ENCODE data around the gene SDCBP2.

The SDCBP2 gene

DNA sequence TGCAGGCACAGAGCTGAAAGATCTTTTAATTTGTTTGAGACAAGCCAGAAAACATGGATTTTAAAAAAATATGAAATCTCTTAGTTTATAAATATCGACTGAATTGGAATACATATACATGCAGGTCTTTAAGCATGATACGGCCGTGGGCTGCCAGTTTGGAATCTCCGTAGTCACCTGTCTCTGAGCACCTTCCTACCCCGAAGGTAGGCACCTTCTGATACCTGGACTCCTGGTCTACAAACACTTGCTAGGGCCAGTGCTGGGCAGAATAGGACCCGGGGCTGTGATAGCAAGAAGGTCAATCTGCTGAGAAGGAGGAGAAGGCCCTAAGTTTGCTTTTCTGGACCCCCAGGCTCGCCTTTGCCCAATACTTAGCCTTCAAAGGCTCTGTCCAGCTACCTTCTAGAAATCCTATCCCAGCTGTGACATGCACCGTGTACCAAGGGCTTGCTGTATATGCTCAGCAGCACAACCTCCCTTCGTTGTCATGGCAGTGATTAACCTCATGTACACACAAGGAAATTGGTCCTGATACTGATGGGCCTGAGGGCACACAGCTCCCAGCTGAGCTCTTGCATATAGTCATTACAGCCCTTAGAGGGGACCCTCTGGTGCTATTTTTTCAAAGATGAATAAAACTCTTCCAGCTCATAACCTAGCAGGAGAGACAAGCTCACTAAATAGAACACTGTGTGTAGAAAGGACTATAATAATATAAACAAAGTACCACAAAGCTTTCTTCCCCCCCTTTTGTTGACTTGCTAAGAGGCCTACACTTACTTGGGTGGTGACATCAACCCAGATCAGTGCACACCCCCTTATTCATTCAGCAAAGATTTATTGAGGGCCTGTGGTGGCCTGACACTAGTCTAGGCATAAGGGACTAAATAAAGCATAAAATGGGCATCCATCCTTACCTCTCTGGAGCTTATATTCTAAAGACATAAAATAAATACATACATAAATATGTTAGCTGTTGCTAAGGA is 45.1 kb downstream of the SDCBP2 start:
- H3K27ac ChIP-seq (ENCODE audit: low read length), result no peak overlapping the region
- H3K4me1 ChIP-seq (ENCODE audit: control insufficient read depth, low read depth, low read length), result no peaks in the 10 kb centered on the region
- no peaks in the 10 kb centered on the region for H3K36me3 ChIP-seq (ENCODE audit: control insufficient read depth, low read depth, low read length)
- H3K9me3 ChIP-seq (ENCODE audit: control insufficient read depth, low read depth, low read length), result no peaks in the 10 kb centered on the region
- no peak overlapping the region for H3K4me3 ChIP-seq (ENCODE audit: low read length)
- H3K27me3 ChIP-seq (ENCODE audit: control insufficient read depth, insufficient read depth, low read length), result no peaks in the 10 kb centered on the region
- H3K9ac ChIP-seq (ENCODE audit: low read length), result no peak overlapping the region

DNA sequence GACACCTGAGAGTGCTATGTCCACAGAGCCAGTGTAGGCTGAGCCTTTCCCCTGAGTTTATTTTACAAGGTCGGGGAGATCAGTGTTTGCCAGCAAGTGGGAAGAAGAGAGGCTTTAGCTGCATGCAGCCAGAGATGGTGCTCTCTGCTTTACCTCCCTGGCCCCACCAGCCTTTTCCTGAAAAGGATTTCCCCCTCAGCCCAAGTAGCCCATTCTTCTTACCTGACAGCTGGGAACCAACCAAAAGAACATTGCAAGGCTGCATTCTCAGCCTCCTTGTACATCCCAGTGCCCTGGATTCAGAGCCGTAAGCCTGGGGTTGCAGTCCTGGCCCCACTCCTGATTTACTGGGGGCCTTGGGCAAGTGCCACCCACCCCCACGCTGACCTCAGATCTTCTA is 46.0 kb downstream of the SDCBP2 start:
- Histone ChIP-seq H3K36me3 (ENCODE audit: control insufficient read depth, low read depth, low read length) (no peaks in the 10 kb centered on the region), H3K4me3 (ENCODE audit: low read length) (no peak overlapping the region), H3K4me1 (ENCODE audit: control insufficient read depth, low read depth, low read length) (no peaks in the 10 kb centered on the region), H3K27me3 (ENCODE audit: control insufficient read depth, insufficient read depth, low read length) (no peaks in the 10 kb centered on the region), H3K9me3 (ENCODE audit: control insufficient read depth, low read depth, low read length) (no peaks in the 10 kb centered on the region), H3K27ac (ENCODE audit: low read length) (no peak overlapping the region), H3K9ac (ENCODE audit: low read length) (no peak overlapping the region)

DNA sequence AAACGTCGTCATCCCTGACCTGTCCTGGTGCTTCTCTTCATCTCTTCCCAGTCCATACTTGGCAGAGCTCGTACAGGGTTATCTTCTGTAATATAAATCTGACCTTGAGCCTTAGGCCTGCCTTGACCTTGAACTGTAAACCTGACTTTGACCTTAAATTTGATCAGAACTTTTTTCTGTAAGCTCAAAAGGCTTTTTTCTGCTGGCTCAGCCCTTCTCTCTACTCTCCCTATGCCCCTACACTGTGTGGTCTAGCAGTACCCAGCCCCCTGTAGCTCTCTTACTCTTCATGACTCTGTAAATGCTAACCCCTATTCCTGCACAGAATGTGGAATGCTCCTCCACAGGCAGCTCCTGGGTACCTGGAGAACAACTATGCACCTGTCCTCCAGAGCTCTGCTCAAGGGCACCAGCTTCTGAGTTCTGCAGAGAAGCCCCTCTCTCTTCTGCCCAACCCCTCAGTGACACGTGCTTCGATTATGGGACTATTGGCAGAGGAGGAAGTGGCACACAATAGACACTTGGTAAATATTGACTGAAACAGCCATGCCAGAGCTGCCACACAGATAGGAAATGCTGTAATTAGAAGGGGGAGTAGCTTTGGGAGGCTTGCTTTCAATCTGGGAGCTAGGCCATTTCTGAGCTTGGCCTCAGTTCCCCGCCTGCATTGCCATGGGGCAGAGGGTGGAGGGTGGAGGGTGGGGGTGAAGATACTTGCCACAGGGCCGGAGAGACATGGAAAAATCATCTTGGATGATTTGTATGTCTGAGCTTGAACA is 47.5 kb downstream of the SDCBP2 start:
- Histone ChIP-seq H3K9me3 (ENCODE audit: control insufficient read depth, low read depth, low read length) (no peaks in the 10 kb centered on the region), H3K27me3 (ENCODE audit: control insufficient read depth, insufficient read depth, low read length) (no peaks in the 10 kb centered on the region), H3K4me3 (ENCODE audit: low read length) (no peak overlapping the region), H3K9ac (ENCODE audit: low read length) (no peak overlapping the region), H3K4me1 (ENCODE audit: control insufficient read depth, low read depth, low read length) (no peaks in the 10 kb centered on the region), H3K27ac (ENCODE audit: low read length) (no peak overlapping the region), H3K36me3 (ENCODE audit: control insufficient read depth, low read depth, low read length) (no peaks in the 10 kb centered on the region)

DNA sequence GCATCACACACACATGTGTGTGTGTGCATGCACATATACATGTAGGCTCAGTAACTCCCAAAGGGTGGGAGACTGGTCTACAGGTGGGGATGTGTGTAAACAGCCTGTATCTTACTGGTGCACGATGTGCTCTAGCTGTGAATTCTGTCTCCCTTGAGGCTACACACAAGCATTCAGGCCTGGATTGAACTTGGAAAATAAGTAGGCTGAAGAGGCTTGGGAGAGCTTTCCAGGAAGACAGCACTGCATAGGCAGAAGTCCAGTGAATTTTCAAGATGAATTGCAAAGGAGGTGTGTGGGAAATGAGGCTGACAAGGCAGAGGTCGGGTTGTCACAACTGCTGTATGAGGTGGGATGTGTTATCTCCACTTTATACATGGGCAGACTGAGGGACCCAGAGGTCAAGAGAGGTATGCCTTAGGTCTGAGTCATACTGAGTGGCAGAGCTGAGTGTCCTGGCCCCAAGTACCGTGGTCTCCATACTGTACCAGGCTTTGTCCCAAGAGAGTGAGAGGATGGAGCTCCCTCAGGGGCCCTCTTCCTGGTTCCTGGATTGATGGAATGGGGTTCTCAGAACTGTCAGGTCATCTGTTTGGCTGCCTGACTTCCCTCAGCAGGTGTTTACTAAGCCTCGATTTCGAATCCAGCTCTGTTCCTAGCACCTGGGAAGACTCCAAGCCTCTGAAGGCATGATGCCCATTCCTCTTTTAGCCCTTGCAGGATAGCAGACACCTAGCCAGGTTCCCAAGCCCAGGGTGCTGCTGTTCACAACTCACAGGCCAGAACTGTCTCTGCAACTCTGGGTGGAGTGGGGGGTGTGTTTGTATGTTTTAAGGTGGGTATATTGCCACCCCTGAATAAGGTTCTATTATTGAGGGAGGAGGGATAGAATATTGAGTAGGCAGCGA is 48.5 kb downstream of the SDCBP2 start:
- Histone ChIP-seq H3K4me3 (ENCODE audit: low read length) (no peak overlapping the region), H3K4me1 (ENCODE audit: control insufficient read depth, low read depth, low read length) (no peaks in the 10 kb centered on the region), H3K27me3 (ENCODE audit: control insufficient read depth, insufficient read depth, low read length) (no peaks in the 10 kb centered on the region), H3K27ac (ENCODE audit: low read length) (no peak overlapping the region), H3K36me3 (ENCODE audit: control insufficient read depth, low read depth, low read length) (no peaks in the 10 kb centered on the region), H3K9ac (ENCODE audit: low read length) (no peak overlapping the region), H3K9me3 (ENCODE audit: control insufficient read depth, low read depth, low read length) (no peaks in the 10 kb centered on the region)

DNA sequence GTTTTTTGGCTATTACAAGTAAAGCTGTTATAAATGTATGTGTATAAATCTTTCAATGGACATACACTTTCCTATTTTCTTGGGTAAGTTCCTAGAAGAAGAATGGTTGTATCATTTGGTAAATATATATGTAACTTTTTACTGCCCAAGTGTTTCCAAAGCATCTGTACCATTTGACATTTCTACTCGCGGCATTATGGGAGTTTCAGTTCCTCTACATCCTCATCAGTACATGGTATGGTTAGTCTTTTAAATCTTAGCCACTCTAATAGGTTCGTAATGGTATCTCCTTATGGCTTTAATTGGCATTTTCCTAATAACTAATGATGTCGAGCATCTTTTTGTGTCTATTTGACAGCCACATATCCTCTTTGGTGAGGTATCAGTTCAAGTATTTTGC is 49.9 kb downstream of the SDCBP2 start:
- Histone ChIP-seq H3K9me3 (ENCODE audit: control insufficient read depth, low read depth, low read length) (no peaks in the 10 kb centered on the region), H3K27me3 (ENCODE audit: control insufficient read depth, insufficient read depth, low read length) (no peaks in the 10 kb centered on the region), H3K9ac (ENCODE audit: low read length) (no peak overlapping the region), H3K27ac (ENCODE audit: low read length) (no peak overlapping the region), H3K4me1 (ENCODE audit: control insufficient read depth, low read depth, low read length) (no peaks in the 10 kb centered on the region), H3K4me3 (ENCODE audit: low read length) (no peak overlapping the region), H3K36me3 (ENCODE audit: control insufficient read depth, low read depth, low read length) (no peaks in the 10 kb centered on the region)

DNA sequence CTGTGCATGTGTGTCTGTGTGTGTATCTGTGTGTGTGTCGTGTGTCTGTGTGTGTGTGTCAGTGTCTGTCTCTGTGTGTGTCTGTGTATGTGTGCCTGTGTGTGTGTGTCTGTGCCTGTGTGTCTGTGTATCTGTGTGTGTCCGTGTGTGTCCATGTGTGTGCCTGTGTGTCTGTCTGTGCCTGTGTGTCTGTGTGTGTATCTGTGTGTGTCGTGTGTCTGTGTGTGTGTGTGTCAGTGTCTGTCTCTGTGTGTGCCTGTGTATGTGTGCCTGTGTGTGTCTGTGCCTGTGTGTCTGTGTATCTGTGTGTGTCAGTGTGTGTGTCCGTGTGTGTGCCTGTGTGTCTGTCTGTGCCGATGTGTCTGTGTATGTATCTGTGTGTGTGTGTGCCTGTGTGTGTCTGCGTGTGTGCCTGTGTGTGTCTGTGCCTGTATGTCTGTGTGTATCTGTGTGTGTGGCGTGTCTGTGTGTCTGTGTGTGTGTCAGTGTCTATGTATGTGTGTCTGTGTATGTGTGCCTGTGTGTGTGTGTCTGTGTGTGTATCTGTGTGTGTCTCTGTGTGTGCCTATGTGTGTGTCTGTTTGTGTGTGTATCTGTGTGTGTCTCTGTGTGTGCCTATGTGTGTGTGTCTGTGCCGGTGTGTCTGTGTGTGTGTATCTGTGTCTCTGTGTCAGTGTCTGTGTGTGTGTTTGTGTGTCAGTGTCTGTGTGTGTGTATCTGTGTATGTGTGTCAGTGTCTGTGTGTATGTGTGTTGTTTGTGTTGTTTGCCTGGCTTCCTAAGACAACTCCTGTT is 51.2 kb downstream of the SDCBP2 start:
- Histone ChIP-seq H3K4me1 (ENCODE audit: control insufficient read depth, low read depth, low read length) (no peaks in the 10 kb centered on the region), H3K36me3 (ENCODE audit: control insufficient read depth, low read depth, low read length) (no peaks in the 10 kb centered on the region), H3K27me3 (ENCODE audit: control insufficient read depth, insufficient read depth, low read length) (no peaks in the 10 kb centered on the region), H3K9ac (ENCODE audit: low read length) (no peak overlapping the region), H3K4me3 (ENCODE audit: low read length) (no peak overlapping the region), H3K9me3 (ENCODE audit: control insufficient read depth, low read depth, low read length) (no peaks in the 10 kb centered on the region), H3K27ac (ENCODE audit: low read length) (no peak overlapping the region)

DNA sequence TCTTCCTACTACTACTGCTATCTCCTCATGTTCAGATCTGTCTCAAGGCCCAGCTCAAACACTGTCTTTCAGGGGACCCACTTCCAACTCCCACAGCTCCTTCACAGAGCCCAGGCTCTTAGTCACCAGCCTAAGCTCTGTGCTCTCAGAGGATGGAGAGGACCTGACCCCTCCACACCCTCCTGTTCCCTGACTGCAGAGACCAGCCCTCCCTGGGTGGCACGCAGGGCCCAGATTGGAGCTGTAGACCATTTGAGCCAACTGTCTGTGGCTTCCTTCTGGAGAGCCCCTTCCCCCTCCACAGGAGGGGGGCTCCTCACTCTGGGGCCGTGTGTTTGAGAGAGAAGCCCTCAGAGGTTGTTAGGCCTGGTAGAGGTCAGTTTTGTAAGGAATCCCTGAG is 53.0 kb downstream of the SDCBP2 start:
- no peaks in the 10 kb centered on the region for H3K36me3 ChIP-seq (ENCODE audit: control insufficient read depth, low read depth, low read length)
- H3K27ac ChIP-seq (ENCODE audit: low read length), result no peak overlapping the region
- no peaks in the 10 kb centered on the region for H3K4me1 ChIP-seq (ENCODE audit: control insufficient read depth, low read depth, low read length)
- H3K9me3 ChIP-seq (ENCODE audit: control insufficient read depth, low read depth, low read length), result no peaks in the 10 kb centered on the region
- H3K4me3 ChIP-seq (ENCODE audit: low read length), result no peak overlapping the region
- no peak overlapping the region for H3K9ac ChIP-seq (ENCODE audit: low read length)
- no peaks in the 10 kb centered on the region for H3K27me3 ChIP-seq (ENCODE audit: control insufficient read depth, insufficient read depth, low read length)

DNA sequence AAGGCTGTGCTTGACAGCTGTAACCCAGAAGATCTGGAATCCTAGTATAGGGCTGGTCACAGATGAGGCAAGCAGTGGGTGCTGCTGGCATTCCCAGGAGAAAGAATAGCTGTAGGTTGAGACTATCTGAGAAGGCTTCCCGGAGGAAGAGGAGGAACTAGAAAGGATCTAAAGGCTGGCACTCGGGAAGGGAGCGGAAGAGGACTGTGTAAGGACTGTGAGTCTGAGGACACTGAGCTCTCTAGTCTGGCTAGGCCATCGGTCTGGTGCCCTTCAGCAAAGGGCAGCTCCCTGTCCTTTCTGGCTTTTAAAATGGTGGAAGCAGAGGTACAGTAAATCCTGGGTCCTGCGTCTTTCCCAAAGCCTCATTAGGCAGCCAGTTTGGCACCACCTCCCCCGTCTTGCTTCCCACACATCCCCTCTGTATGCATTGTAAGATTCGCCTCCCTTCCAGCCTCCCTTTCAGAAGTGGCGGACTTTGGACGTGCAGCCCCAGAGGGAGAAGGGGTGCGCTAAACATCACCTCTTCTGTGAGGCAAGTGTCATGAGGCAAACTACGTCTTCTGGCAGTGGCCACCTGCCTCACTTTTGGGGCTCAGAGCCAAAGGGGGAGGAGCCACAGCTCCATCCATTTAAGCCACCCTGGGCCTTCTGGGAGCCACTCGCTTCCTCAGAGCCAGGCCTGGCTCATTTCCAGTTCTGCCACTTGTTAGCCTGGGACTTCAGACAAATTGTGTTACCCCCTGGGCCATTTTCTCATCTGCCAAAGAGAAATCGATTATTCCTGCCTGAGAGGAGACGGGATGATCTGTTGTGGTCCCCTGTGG is 54.2 kb downstream of the SDCBP2 start:
- Histone ChIP-seq H3K27ac (ENCODE audit: low read length) (no peak overlapping the region), H3K4me1 (ENCODE audit: control insufficient read depth, low read depth, low read length) (no peaks in the 10 kb centered on the region), H3K9ac (ENCODE audit: low read length) (no peak overlapping the region), H3K36me3 (ENCODE audit: control insufficient read depth, low read depth, low read length) (no peaks in the 10 kb centered on the region), H3K27me3 (ENCODE audit: control insufficient read depth, insufficient read depth, low read length) (no peaks in the 10 kb centered on the region), H3K9me3 (ENCODE audit: control insufficient read depth, low read depth, low read length) (no peaks in the 10 kb centered on the region), H3K4me3 (ENCODE audit: low read length) (no peak overlapping the region)

DNA sequence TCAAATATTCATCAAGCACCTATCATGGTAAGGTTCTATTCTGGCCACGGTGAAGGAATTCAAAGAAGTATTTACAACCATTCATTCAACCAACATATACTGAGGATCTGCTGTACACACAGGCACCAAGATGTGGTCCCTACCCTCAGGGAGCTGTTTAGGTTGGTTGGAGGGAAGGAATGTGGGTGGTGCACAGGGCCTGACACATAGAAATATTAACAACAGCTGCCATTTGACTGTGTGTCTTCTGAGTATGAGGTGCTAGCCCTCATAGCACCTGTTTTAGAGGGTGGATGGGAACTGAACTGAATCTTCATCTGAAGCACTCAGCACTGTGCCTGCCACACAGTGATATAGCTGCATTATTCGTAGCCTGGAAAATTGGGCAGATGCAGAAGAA is 55.6 kb downstream of the SDCBP2 start:
- Histone ChIP-seq H3K27ac (ENCODE audit: low read length) (no peak overlapping the region), H3K27me3 (ENCODE audit: control insufficient read depth, insufficient read depth, low read length) (no peaks in the 10 kb centered on the region), H3K36me3 (ENCODE audit: control insufficient read depth, low read depth, low read length) (no peaks in the 10 kb centered on the region), H3K9ac (ENCODE audit: low read length) (no peak overlapping the region), H3K4me3 (ENCODE audit: low read length) (no peak overlapping the region), H3K9me3 (ENCODE audit: control insufficient read depth, low read depth, low read length) (no peaks in the 10 kb centered on the region), H3K4me1 (ENCODE audit: control insufficient read depth, low read depth, low read length) (no peaks in the 10 kb centered on the region)

DNA sequence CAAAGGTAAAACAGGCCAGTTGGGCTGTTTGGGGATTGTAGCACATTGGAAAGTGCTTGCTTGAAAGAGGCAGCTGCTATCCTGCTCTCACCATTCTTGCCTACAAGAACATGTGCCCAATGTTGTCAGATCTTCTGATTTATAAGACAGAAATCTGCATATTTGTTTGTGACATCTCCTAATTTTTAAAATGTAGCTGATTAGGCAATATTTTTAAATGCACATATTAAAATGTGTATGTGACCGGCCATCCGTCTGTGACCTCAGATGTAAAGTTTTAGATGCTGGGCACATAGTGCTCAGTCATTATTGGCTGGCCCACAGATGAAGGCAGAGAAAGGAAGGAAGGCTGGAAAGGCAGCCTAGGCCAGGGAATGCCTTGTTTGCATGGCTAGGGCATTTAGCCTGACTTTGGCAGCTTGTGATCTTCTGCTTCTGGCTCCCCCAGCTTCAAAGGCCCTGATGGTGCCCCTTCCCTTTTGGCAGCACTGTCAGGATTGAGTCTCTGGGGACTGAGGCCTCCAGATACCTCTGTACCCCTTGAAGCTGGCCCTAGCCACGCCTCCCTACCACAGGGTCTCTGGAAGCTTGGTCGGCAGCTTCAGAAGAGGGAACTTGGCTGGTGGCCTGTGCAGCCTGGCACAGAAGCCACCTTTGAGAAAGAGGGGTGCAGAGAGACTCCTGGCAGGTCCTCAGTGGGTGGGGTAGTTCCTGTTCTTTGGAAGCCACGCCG is 56.4 kb downstream of the SDCBP2 start:
- no peaks in the 10 kb centered on the region for H3K36me3 ChIP-seq (ENCODE audit: control insufficient read depth, low read depth, low read length)
- H3K27me3 ChIP-seq (ENCODE audit: control insufficient read depth, insufficient read depth, low read length), result peaks cover 3% of the 10 kb centered on the region
- H3K9ac ChIP-seq (ENCODE audit: low read length), result no peak overlapping the region
- no peak overlapping the region for H3K27ac ChIP-seq (ENCODE audit: low read length)
- H3K9me3 ChIP-seq (ENCODE audit: control insufficient read depth, low read depth, low read length), result no peaks in the 10 kb centered on the region
- H3K4me3 ChIP-seq (ENCODE audit: low read length), result no peak overlapping the region
- no peaks in the 10 kb centered on the region for H3K4me1 ChIP-seq (ENCODE audit: control insufficient read depth, low read depth, low read length)

Data from iPS-18a (cell line).